Measurements from ENCODE around the gene SLC34A2. TPM values are rescaled to one million over a fixed set of nuclear protein-coding genes. Genes with fewer than 3 reads are reported as not detected.

The SLC34A2 gene
- total RNA-seq, 3 donors from 2014 or later = 0.19 to 0.35 TPM; not detected in 1

GRCh38 chr4:25674386-25674785 is 18.7 kb downstream of the SLC34A2 start:
- no peak for TF ChIP-seq CTCF (IDR thresholded peaks at IDR 0.05)
- intact Hi-C loops (cut with DNase I, micrococcal nuclease) = no loop called here
- Histone ChIP-seq H3K36me3 (ENCODE audit: low read depth) (no peaks in the 10 kb centered on the region), H3K9me3 (no peaks in the 10 kb centered on the region), H3K4me3 (no peak overlapping the region), H3K4me1 (ENCODE audit: low read depth) (no peaks in the 10 kb centered on the region)
- ATAC-seq (no peak), DNase-seq (no peak)

- DNase-seq = no peak
- H3K36me3 ChIP-seq (ENCODE audit: low read depth) = no peaks in the 10 kb centered on the region
These were observed 20.6 kb downstream of the SLC34A2 start for GRCh38 chr4:25676221-25676620.

GRCh38 chr4:25677157-25677556 is 21.5 kb downstream of the SLC34A2 start:
- intact Hi-C loops (cut with DNase I, micrococcal nuclease) = no loop called here
- Histone ChIP-seq H3K9me3 (no peaks in the 10 kb centered on the region), H3K36me3 (ENCODE audit: low read depth) (no peaks in the 10 kb centered on the region), H3K4me1 (ENCODE audit: low read depth) (no peaks in the 10 kb centered on the region), H3K4me3 (no peak overlapping the region)
- DNase-seq (no peak), ATAC-seq (peak; percentile 59)
- TF ChIP-seq CTCF (IDR thresholded peaks at IDR 0.05) = no peak

More at GRCh38 chr4:25676221-25676620, 20.6 kb downstream of the SLC34A2 start:
- no peak for ATAC-seq
- intact Hi-C loops (cut with DNase I, micrococcal nuclease) = no loop called here
- Histone ChIP-seq H3K9me3 (no peaks in the 10 kb centered on the region), H3K4me1 (ENCODE audit: low read depth) (no peaks in the 10 kb centered on the region), H3K4me3 (no peak overlapping the region)
- no peak for TF ChIP-seq CTCF (IDR thresholded peaks at IDR 0.05)

- no peak for TF ChIP-seq CTCF (IDR thresholded peaks at IDR 0.05)
- intact Hi-C loops (cut with DNase I, micrococcal nuclease) = no loop called here
- DNase-seq (no peak), ATAC-seq (no peak)
- H3K36me3 ChIP-seq (ENCODE audit: low read depth) = no peaks in the 10 kb centered on the region
- H3K4me3 ChIP-seq = no peak overlapping the region
- no peaks in the 10 kb centered on the region for H3K9me3 ChIP-seq
- no peaks in the 10 kb centered on the region for H3K4me1 ChIP-seq (ENCODE audit: low read depth)
These were observed 22.3 kb downstream of the SLC34A2 start for GRCh38 chr4:25677943-25678342.

- Histone ChIP-seq H3K4me1 (ENCODE audit: low read depth) (no peaks in the 10 kb centered on the region), H3K4me3 (no peak overlapping the region), H3K36me3 (ENCODE audit: low read depth) (no peaks in the 10 kb centered on the region), H3K9me3 (peaks cover 13% of the 10 kb centered on the region)
- no peak for TF ChIP-seq CTCF (IDR thresholded peaks at IDR 0.05)
- intact Hi-C loops (cut with DNase I, micrococcal nuclease) = no loop called here
- ATAC-seq = no peak
- no peak for DNase-seq
These were observed 32.1 kb downstream of the SLC34A2 start for GRCh38 chr4:25687773-25688172.

- intact Hi-C loops (cut with DNase I, micrococcal nuclease) = no loop called here
These were observed 38.8 kb downstream of the SLC34A2 start for GRCh38 chr4:25694466-25694865.

More at GRCh38 chr4:25694466-25694865, 38.8 kb downstream of the SLC34A2 start:
- ATAC-seq (peak; percentile 23), DNase-seq (no peak)
- TF ChIP-seq CTCF (IDR thresholded peaks at IDR 0.05) = no peak
- Histone ChIP-seq H3K9me3 (peaks cover 13% of the 10 kb centered on the region), H3K36me3 (ENCODE audit: low read depth) (no peaks in the 10 kb centered on the region), H3K4me1 (ENCODE audit: low read depth) (no peaks in the 10 kb centered on the region), H3K4me3 (no peak overlapping the region)
